GM10266 (cell line): ENCODE measurements around the gene ATP8B1.

Experiments used
- DNase-seq: peaks from one replicate; pipeline ENCODE4 v3.0.0; 2012; ENCODE audit errors: extremely low spot score
- TF ChIP-seq, protein P1 (sequence below): IDR thresholded peaks from 2 replicates; pipeline ENCODE4 v1.5.1; 2012; ENCODE audit warnings: mild to moderate bottlenecking, low read depth; ENCODE audit not compliant: control insufficient read depth, insufficient read depth; ENCODE audit errors: missing control alignments

The ATP8B1 gene

GRCh38 chr18:57764087-57764486 lies 39.0 kb downstream of the ATP8B1 start:
- no peak for DNase-seq
- TF ChIP-seq, protein P1, sequence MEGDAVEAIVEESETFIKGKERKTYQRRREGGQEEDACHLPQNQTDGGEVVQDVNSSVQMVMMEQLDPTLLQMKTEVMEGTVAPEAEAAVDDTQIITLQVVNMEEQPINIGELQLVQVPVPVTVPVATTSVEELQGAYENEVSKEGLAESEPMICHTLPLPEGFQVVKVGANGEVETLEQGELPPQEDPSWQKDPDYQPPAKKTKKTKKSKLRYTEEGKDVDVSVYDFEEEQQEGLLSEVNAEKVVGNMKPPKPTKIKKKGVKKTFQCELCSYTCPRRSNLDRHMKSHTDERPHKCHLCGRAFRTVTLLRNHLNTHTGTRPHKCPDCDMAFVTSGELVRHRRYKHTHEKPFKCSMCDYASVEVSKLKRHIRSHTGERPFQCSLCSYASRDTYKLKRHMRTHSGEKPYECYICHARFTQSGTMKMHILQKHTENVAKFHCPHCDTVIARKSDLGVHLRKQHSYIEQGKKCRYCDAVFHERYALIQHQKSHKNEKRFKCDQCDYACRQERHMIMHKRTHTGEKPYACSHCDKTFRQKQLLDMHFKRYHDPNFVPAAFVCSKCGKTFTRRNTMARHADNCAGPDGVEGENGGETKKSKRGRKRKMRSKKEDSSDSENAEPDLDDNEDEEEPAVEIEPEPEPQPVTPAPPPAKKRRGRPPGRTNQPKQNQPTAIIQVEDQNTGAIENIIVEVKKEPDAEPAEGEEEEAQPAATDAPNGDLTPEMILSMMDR = no peak

- TF ChIP-seq, protein P1 = no peak
- no peak for DNase-seq
Observed at GRCh38 chr18:57762686-57763085, 40.4 kb downstream of the ATP8B1 start.

- no peak for DNase-seq
Observed at GRCh38 chr18:57759650-57760049, 43.5 kb downstream of the ATP8B1 start.

DNA sequence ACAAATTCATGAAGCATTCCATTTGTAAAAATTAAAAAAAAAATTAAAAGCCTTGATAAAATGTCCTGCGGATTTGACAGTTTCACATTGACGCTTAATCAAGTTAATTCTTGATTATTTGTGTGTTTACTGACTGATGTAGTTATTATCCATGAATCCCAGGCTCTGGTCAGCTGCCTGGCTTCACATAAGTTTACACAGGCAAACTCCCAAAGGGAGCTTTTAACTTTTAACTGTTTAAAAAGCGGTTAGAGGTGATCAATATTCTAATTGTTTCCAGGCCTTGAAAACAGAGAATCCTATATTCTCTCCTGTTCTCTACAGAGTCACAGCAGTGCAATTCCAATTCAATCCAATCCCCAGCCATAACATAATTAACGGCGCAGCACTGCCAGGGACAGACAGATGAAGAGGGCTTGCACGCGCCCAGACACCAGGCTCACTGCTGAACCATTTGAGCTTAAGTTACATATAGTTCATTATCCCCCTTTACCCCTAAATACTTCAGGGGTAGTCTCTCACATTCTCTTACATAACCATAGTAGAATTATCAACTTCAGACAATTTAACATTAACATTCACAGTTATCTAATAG lies 47.5 kb downstream of the ATP8B1 start:
- TF ChIP-seq, protein P1 = no peak
- no peak for DNase-seq

More at GRCh38 chr18:57759650-57760049, 43.5 kb downstream of the ATP8B1 start:
- TF ChIP-seq, protein P1 = no peak

GRCh38 chr18:57754577-57755338 lies 48.4 kb downstream of the ATP8B1 start:
- DNase-seq = no peak
- TF ChIP-seq, protein P1 = no peak

GRCh38 chr18:57753063-57753462 lies 50.1 kb downstream of the ATP8B1 start:
- TF ChIP-seq, protein P1 = no peak
- DNase-seq = no peak

DNA sequence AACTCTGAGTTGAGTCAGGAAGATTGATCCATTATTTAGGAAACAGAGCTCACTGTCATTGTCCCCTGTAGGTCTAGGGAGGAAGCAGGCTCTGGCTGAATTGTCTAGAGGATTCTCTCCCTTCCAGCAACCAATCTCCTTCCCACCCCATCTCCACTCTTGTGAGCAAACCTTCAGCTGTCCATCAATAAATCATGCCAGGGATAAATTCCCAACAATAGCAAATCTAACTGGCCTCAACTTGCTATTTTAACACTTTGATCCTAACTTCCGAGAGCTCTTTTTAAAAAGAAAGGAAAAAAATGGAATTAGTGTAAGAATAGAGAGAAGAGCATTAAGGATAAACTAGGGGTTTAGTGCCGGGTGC lies 53.5 kb downstream of the ATP8B1 start:
- TF ChIP-seq, protein P1 = no peak
- DNase-seq = no peak
